Neural cell (in vitro differentiated cells): ENCODE measurements around the gene TMEM19.

Experiments used
- EP300 ChIP-seq: fragments of 450-650 bp; conservative IDR thresholded peaks from 2 replicates; pipeline ENCODE4 v1.6.1; 2014; ENCODE audit warnings: antibody characterized with exemption, mild to moderate bottlenecking, moderate library complexity; ENCODE audit not compliant: poor library complexity, severe bottlenecking
- EZH2 ChIP-seq: fragments of 200-600, 300-800 bp; shearing (Covaris generic), sonication (generic); IDR thresholded peaks from 2 replicates; pipeline ENCODE4 v1.6.1; 2014; ENCODE audit warnings: antibody characterized with exemption, low read length, borderline replicate concordance, mild to moderate bottlenecking; ENCODE audit not compliant: insufficient read depth, poor library complexity, severe bottlenecking
- MXI1 ChIP-seq: fragments of 450-650 bp; conservative IDR thresholded peaks from 2 replicates; pipeline ENCODE4 v1.6.1; 2014; ENCODE audit warnings: antibody characterized with exemption, mild to moderate bottlenecking; ENCODE audit not compliant: poor library complexity, severe bottlenecking
- POLR2AphosphoS5 ChIP-seq: IDR thresholded peaks from 2 replicates; pipeline ENCODE4 v1.6.1; 2012
- TAF1 ChIP-seq: IDR thresholded peaks from 2 replicates; pipeline ENCODE4 v1.6.1; 2012; ENCODE audit warnings: low read depth
- TF ChIP-seq, protein P1 (sequence below): fragments of 450-650 bp; IDR thresholded peaks from 2 replicates; pipeline ENCODE4 v1.5.1; 2014; ENCODE audit warnings: antibody characterized with exemption, mild to moderate bottlenecking, moderate library complexity; ENCODE audit not compliant: poor library complexity, severe bottlenecking

DNA sequence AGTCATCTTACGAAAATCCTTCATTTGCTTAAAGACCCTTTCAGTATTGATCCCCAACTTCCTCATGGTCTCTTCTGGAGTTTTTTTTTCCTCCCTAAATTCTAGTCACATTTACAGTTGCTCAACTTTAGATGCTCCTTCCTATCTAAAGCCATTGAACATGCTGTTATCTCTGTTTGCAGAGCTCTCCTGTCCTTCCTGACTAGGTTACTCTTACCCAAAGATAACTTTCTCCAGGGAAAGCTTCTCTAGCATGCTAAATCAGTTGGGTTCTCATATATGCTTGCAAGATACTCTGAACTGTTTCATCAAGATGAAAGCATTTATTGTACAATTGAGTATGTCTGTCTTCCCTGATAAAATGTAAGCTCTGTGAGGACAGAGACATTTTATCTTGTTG, 67.0 kb downstream of the TMEM19 start:
- TF ChIP-seq, protein P1, sequence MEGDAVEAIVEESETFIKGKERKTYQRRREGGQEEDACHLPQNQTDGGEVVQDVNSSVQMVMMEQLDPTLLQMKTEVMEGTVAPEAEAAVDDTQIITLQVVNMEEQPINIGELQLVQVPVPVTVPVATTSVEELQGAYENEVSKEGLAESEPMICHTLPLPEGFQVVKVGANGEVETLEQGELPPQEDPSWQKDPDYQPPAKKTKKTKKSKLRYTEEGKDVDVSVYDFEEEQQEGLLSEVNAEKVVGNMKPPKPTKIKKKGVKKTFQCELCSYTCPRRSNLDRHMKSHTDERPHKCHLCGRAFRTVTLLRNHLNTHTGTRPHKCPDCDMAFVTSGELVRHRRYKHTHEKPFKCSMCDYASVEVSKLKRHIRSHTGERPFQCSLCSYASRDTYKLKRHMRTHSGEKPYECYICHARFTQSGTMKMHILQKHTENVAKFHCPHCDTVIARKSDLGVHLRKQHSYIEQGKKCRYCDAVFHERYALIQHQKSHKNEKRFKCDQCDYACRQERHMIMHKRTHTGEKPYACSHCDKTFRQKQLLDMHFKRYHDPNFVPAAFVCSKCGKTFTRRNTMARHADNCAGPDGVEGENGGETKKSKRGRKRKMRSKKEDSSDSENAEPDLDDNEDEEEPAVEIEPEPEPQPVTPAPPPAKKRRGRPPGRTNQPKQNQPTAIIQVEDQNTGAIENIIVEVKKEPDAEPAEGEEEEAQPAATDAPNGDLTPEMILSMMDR, result no peak
- TF ChIP-seq EZH2, result no peak
- TF ChIP-seq TAF1, result no peak
- TF ChIP-seq MXI1, result no peak
- TF ChIP-seq POLR2AphosphoS5, result no peak
- TF ChIP-seq EP300, result no peak
